HepG2 (cell line): ENCODE measurements around the gene SPPL3. TPM values are rescaled to one million over a fixed set of nuclear protein-coding genes. Genes with fewer than 3 reads are reported as not detected.

Experiments used
- ATAC-seq: fragments of 200-7000 bp; cut with Tn5 transposase; 3 replicates; pipeline ENCODE4 v1.9.1; 2020; ENCODE audit warnings: mild to moderate bottlenecking, moderate library complexity
- BruUV-seq: library from RNA; stranded (reverse); fragments of 400-500 nt; replicated peaks from 2 replicates; lab custom pipeline; 2021; lab: Mats Ljungman, UMichigan
- CTCF ChIA-PET: fragments of 300-600 bp; formaldehyde crosslinking; extraction: SDS; loops from one replicate; lab custom pipeline; 2021; ENCODE audit warnings: low total read pairs, inconsistent platforms, low intra/inter-chr PET ratio; lab: Yijun Ruan, JAX
- POLR2A ChIA-PET: fragments of 350-600 bp; sonication (Branson Sonifier 250); formaldehyde crosslinking; loops from one replicate; lab custom pipeline; 2020; ENCODE audit warnings: antibody characterized with exemption, inconsistent platforms; lab: Yijun Ruan, JAX
- DNase-seq: peaks from one replicate; pipeline ENCODE4 v3.0.0-alpha.2; 2015; ENCODE audit warnings: low spot score
- FAIRE-seq: peaks from 3 replicates; lab custom pipeline; 2011; peaks lifted over from hg19 to GRCh38; lab: Jason Lieb, UNC
- H2AFZ ChIP-seq: one replicate; pipeline ENCODE4 v1.6.1; 2011; ENCODE audit warnings: low read length, inconsistent platforms
- H3K27ac ChIP-seq: fragments of 300-600 bp; 3 replicates; pipeline ENCODE4 v1.8.0; 2011; ENCODE audit warnings: mixed run types, mild to moderate bottlenecking, mixed read lengths, low read length, inconsistent platforms; ENCODE audit not compliant: insufficient read depth; ENCODE audit errors: extremely low read length
- H3K27me3 ChIP-seq, 2 experiments: fragments of 200-600 bp in 1 of 2; 2 replicates in 1 of 2; 3 replicates in 1 of 2; pipeline versions ENCODE4 v1.6.0 to v1.8.0; 2011; ENCODE audit warnings: low read length in 2 of 2, mild to moderate bottlenecking in 2 of 2, moderate library complexity in 2 of 2, inconsistent platforms in 1 of 2; ENCODE audit not compliant: insufficient read depth in 2 of 2, control insufficient read depth in 1 of 2
- H3K36me3 ChIP-seq, 2 experiments: fragments of 200-600 bp in 1 of 2; replicated peaks in 1 of 2; 2 replicates in 1 of 2; 3 replicates in 1 of 2; pipeline versions ENCODE4 v1.5.1 to v1.8.0; 2011; ENCODE audit warnings: low read length in 2 of 2, inconsistent platforms in 1 of 2; ENCODE audit not compliant: insufficient read depth in 2 of 2, control insufficient read depth in 1 of 2
- H3K4me1 ChIP-seq: 2 replicates; pipeline ENCODE4 v1.5.1; 2012; ENCODE audit warnings: low read length, inconsistent platforms; ENCODE audit not compliant: insufficient read depth
- H3K4me2 ChIP-seq: 2 replicates; pipeline ENCODE4 v1.6.0; 2011; ENCODE audit warnings: low read depth, low read length, inconsistent platforms
- H3K4me3 ChIP-seq, 3 experiments: fragments of 200-600 bp in 1 of 3; sonication (generic), shearing (Covaris generic) in 1 of 3; replicated peaks in 1 of 3; 2 replicates each; pipeline ENCODE4 v1.5.1; 2011 to 2016; ENCODE audit warnings: low read length in 3 of 3, inconsistent platforms in 2 of 3, low read depth in 2 of 3, mild to moderate bottlenecking in 2 of 3, control low read depth in 1 of 3, mixed read lengths in 1 of 3; ENCODE audit not compliant: insufficient read depth in 1 of 3
- H3K79me2 ChIP-seq: one replicate; pipeline ENCODE4 v1.6.1; 2011; ENCODE audit warnings: low read length, inconsistent platforms; ENCODE audit not compliant: insufficient read depth
- H3K9ac ChIP-seq: 2 replicates; pipeline ENCODE4 v1.6.0; 2011; ENCODE audit warnings: mild to moderate bottlenecking, low read depth, low read length, inconsistent platforms; ENCODE audit not compliant: insufficient read depth
- H3K9me3 ChIP-seq: 2 replicates; pipeline ENCODE4 v1.5.1; 2012; ENCODE audit warnings: mild to moderate bottlenecking, low read length
- H4K20me1 ChIP-seq: 2 replicates; pipeline ENCODE4 v1.6.0; 2011; ENCODE audit warnings: inconsistent platforms, mild to moderate bottlenecking, low read length, moderate library complexity; ENCODE audit not compliant: insufficient read depth
- AHDC1 ChIP-seq: sonication (generic); formaldehyde crosslinking; IDR thresholded peaks from 2 replicates; pipeline ENCODE4 v1.5.1; 2020; ENCODE audit warnings: mild to moderate bottlenecking, missing genetic modification reagents, borderline replicate concordance
- ETS1 ChIP-seq: sonication (generic); formaldehyde crosslinking; IDR thresholded peaks from 2 replicates; pipeline ENCODE4 v1.4.0; 2020; ENCODE audit warnings: missing genetic modification reagents
- HNRNPL ChIP-seq: fragments of 200-400 bp; formaldehyde crosslinking; IDR thresholded peaks from 2 replicates; pipeline ENCODE4 v1.6.1; 2017; ENCODE audit warnings: mild to moderate bottlenecking, low read depth, low read length
- JARID2 ChIP-seq: sonication (generic); formaldehyde crosslinking; IDR thresholded peaks from 2 replicates; pipeline ENCODE4 v1.8.1; 2023; ENCODE audit warnings: missing genetic modification reagents, inconsistent platforms; ENCODE audit not compliant: insufficient replicate concordance
- KLF13 ChIP-seq: sonication (generic); formaldehyde crosslinking; IDR thresholded peaks from 2 replicates; pipeline ENCODE4 v1.4.0; 2020; ENCODE audit warnings: mild to moderate bottlenecking, missing genetic modification reagents
- RBM39 ChIP-seq: fragments of 200-400 bp; formaldehyde crosslinking; IDR thresholded peaks from one replicate; pipeline ENCODE4 v1.6.1; 2018; ENCODE audit warnings: antibody characterized with exemption, mild to moderate bottlenecking, low read depth, low read length; ENCODE audit not compliant: poor library complexity, severe bottlenecking
- RORA ChIP-seq: sonication (generic); formaldehyde crosslinking; IDR thresholded peaks from 2 replicates; pipeline ENCODE4 v1.5.0; 2020; ENCODE audit warnings: mild to moderate bottlenecking, missing genetic modification reagents, moderate library complexity
- STAT6 ChIP-seq: sonication (generic); formaldehyde crosslinking; IDR thresholded peaks from 2 replicates; pipeline ENCODE4 v1.4.0; 2020; ENCODE audit warnings: missing genetic modification reagents, mild to moderate bottlenecking, borderline replicate concordance
- ZNF251 ChIP-seq: sonication (generic); formaldehyde crosslinking; IDR thresholded peaks from 2 replicates; pipeline ENCODE4 v1.9.0; 2021; ENCODE audit warnings: mild to moderate bottlenecking, missing genetic modification reagents
- ZNF484 ChIP-seq: sonication (generic); formaldehyde crosslinking; IDR thresholded peaks from 2 replicates; pipeline ENCODE4 v1.5.1; 2020; ENCODE audit warnings: mild to moderate bottlenecking, low read depth, missing genetic modification reagents, borderline replicate concordance
- ZNF652 ChIP-seq: IDR thresholded peaks from 2 replicates; pipeline ENCODE4 v1.6.1; 2016; ENCODE audit warnings: low read depth, borderline replicate concordance
- ZNF703 ChIP-seq: sonication (generic); formaldehyde crosslinking; IDR thresholded peaks from 2 replicates; pipeline ENCODE4 v1.5.1; 2020; ENCODE audit warnings: missing genetic modification reagents, mild to moderate bottlenecking, moderate library complexity, borderline replicate concordance
- ZSCAN12 ChIP-seq: sonication (generic); formaldehyde crosslinking; IDR thresholded peaks from 2 replicates; pipeline ENCODE4 v1.9.0; 2021; ENCODE audit warnings: mild to moderate bottlenecking, missing genetic modification reagents
- WGBS: methylation state at CpG from one replicate; pipeline ENCODE4 v1.1.6; 2017; ENCODE audit warnings: low lambda C conversion rate; 5-methylcytosine and 5-hydroxymethylcytosine counted together
- in situ Hi-C: cut with HindIII; loops from 2 replicates; pipeline ENCODE4 v1.10.0; 2017; ENCODE audit warnings: low pct_unique_long_range_greater_than_20kb; ENCODE audit not compliant: extremely low pct_ligation_motif_present
- intact Hi-C: fragments of 100-400 bp; cut with micrococcal nuclease; formaldehyde crosslinking; loops from one replicate; pipeline ENCODE4 v1.10.0; 2022; ENCODE audit not compliant: unreplicated experiment
- polyA plus RNA-seq, 8 experiments: library from polyadenylated mRNA; depleted of rRNA in 3 of 8; stranded (reverse) in 7 of 8; unstranded in 1 of 8; fragments of >200 nt; fragmentation: Illumina TruSeq in 4 of 8; extraction: Trizol in 4 of 8; gene quantifications; 2 replicates each; pipeline versions ENCODE4 v1.2.1 to v1.2.3, GENCODE V29; 2011 to 2016; ENCODE audit warnings: low read depth in 4 of 8, missing spikeins in 1 of 8, mixed read lengths in 1 of 8; ENCODE audit not compliant: insufficient read depth in 1 of 8
- total RNA-seq, 5 experiments: library from RNA; depleted of rRNA; stranded (reverse); fragments of >200 nt; fragmentation: Illumina TruSeq; extraction: Trizol; gene quantifications; 2 replicates each; pipeline ENCODE4 v1.2.3, GENCODE V29; 2016; ENCODE audit warnings: low read depth in 1 of 5

SPPL3 gene
- total and polyA plus RNA-seq, 2 of the 13 experiments (the other 11 are each of a cell fraction or from before 2014, with no cell fraction given), result 8.9 to 9.1 TPM

GRCh38 chr12:120816363-120816762 is 87.8 kb downstream of the SPPL3 start:
- no TSS peak for BruUV-seq
- no peaks in the 10 kb centered on the region for H3K27me3 ChIP-seq
- DNase-seq (no peak), ATAC-seq (no peak), FAIRE-seq (no peak)
- H3K9ac ChIP-seq, result no peak overlapping the region
- H4K20me1 ChIP-seq, result peaks cover 5% of the 10 kb centered on the region
- no peak overlapping the region for H3K4me2 ChIP-seq
- no peak overlapping the region for H3K4me3 ChIP-seq
- no peaks in the 10 kb centered on the region for H3K4me1 ChIP-seq
- H3K79me2 ChIP-seq, result peaks cover 12% of the 10 kb centered on the region
- no peak overlapping the region for H3K27ac ChIP-seq
- in situ Hi-C loops (no loop called here), intact Hi-C loops (no loop called here)
- ChIA-PET POLR2A (no interaction called here), CTCF (no interaction called here)
- no peaks in the 10 kb centered on the region for H3K9me3 ChIP-seq
- 50% methylated on average over 2 of the region's 2 CpGs for WGBS
- H3K36me3 ChIP-seq, result no peaks in the 10 kb centered on the region
- no peak overlapping the region for H2AFZ ChIP-seq
- TF ChIP-seq AHDC1 (CRISPR knock-in tag) (no peak), JARID2 (CRISPR knock-in tag) (no peak), ETS1 (CRISPR knock-in tag) (no peak), STAT6 (CRISPR knock-in tag) (no peak), ZNF484 (CRISPR knock-in tag) (no peak), ZSCAN12 (CRISPR knock-in tag) (no peak), HNRNPL (no peak), RBM39 (no peak), ZNF251 (no peak), ZNF652 (CRISPR knock-in tag) (no peak), ZNF703 (CRISPR knock-in tag) (no peak), RORA (CRISPR knock-in tag) (no peak), KLF13 (no peak)
